ENCODE measurements around the gene CALN1.

Gene CALN1

GRCh38 chr7:72170475-72170874 is 241.7 kb downstream of the CALN1 start:
- no peak for DNase-seq

GRCh38 chr7:72163271-72163670 is 248.9 kb downstream of the CALN1 start:
- DNase-seq: no peak

DNA sequence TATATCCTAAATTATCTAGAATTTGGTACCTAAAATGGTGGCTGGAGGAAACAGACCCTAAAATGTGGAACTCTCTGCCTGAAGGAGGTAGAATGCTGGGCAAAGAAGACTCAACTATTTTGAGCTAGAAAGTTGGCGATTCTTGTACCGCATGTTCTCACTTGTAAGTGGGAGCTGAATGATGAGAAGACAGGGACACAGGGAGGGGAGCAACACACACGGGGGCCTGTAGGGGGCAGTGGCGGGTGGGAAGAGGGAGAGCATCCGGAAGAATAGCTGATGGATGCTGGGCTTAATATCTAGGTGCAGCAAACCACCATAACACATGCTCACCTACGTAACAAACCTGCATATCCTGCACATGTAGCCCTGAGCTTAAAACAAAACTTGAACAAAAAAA is 250.6 kb downstream of the CALN1 start:
- DNase-seq: no peak

DNA sequence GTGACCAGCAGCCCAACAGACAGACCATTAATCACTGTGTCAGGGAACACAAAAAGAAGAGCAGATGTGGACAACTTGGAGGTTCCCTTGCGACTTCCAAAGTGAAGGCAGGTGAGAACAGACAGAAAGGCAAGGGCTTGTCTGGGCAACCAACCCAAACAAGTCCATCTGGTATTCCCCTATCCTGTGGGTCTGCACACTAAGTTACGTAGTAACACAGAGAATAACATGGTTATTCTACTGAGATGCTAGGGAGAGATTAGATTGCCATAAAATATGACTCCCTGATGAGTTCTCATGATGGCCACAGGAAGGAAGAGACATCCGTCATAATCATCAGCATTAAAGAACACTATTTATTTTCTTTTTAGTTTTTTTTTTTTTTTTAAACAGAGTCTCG is 252.2 kb downstream of the CALN1 start:
- no peak for DNase-seq

DNA sequence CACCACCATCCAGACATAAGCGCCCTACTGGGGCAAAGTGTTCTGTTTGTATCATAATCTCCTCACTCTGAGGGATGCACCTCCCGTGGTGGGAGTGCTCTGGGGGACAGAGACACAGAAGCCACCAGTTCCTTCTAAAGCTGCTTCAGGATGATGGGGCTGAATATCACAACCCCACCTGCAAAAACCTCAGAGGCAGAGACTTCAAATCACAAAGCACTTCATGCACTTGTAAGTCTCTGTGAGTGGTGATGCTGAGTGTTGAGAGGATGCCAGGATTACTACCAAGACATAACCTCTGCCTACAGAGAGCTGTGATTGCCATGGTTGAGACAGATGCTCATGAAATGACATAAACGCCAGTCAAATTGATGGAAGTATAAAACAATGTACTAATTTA is 255.5 kb downstream of the CALN1 start:
- no peak for DNase-seq

DNA sequence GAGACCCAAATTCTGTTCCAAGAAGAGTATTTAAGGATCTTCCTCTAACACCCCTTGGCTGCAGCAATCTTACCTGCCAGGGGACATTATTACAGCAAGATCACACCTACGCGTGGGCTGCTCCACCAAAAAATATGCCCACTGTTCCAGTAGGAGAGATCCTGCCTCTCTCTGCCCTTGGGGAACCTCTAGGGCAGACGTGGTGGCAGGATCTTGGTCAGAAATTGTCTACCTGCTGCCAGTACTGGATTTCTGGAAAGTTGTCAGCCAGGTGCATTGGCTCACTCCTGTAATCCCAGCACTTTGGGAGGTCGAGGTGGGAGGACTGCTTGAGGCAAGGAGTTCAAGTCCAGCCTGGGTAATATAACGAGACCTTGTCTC is 259.0 kb downstream of the CALN1 start:
- DNase-seq: no peak

DNA sequence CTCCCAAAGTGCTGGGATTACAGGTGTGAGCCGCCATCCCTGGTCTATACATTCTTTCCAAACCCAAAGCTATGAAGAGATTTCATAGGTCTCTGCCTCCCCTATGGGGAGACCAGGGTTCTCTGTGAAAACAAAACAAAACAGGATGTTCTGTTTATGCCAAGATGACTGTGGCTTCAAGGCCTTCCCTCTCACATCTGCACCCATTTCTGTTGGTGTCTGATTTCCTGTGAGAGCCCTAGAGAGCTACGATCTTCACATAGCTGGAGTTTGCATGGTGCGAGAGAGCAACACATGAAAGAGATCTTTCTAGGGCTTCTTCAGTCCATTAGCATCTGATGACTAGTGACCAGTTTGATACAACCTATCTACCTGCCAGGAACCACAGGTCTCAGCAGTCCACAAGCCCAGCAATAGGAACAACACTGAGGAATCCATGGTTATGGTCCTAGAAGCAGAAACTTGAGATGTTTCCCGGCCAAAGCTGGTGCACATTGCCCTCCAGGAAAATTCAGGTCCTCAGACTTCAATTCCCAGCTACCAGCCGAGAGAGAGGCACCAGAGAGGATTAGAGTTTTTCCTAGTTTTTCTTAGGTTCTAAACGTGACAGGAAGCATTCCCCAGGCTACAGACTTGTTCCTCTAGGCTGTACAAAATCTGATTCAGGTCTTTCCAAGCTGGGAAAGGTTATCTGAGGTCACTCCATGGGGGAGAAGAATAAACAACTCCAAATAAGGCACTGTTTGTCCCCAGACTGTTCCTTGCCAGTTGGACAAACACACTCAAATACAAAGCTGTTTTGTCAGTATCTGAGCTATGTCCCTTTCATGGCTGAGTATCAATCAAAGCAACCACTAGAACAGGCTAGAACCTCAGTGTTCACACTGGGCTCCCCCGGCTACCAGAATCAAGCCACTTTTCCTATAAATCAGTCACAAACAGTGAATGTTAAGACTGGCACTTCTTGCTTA is 259.7 kb downstream of the CALN1 start:
- DNase-seq: no peak

DNA sequence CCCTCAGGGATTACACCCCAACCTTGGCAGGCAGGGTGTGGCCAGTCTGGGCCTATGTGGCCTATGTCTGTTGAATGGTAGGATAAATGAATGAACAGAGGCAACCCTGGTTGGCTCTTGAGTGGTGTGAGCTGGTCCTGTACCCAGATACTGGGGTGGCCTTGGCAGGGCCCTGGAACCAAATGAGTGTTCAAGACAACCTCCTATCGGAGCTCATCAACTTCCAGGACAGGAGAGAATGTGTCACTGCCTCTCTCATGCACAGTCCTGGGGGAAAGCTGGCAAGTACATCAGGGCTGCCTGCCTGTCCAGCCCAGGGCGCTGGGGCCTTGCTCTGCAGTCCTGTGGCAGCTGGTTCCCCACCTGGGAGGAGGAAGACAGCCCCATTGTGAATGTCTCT is 271.6 kb downstream of the CALN1 start:
- no peak for DNase-seq

DNA sequence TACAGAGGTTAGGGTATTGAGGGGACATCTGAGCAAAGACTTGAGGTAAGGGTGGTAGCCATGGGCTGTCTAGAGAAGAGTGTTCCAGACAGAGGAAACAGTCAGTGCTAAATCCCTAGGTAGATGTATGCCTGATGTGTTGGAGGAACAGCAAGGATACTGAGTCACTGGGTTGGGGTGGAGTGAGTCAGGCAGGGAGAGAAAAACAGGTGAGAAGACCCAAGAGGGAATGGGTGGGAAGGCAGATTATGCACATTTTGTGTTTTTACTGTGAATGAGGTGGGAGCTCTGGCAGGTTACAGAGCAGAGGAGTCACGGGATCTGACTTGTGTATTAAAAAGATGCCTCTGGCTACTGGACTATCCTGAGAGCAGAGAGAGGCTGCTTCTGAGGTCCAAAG is 285.0 kb downstream of the CALN1 start:
- no peak for DNase-seq

DNA sequence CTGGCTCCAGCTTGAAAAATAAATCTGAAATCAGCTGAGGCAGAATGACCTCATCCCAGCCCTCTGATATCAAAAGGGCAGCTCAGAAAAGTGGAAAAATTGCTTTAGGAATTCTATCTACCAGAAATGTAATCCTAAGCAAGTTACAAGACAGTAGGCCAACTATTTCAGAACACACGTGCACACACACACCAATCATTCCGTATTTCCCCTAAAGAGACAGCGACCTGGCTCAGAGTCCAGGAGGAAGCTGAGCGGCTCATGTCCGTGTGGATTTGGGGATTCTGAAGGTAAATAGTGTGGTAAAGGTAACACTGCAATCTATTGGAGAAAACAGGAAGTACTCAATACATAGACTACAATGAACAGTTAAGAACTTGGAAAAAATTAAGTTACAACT is 288.2 kb downstream of the CALN1 start:
- DNase-seq: no peak

DNA sequence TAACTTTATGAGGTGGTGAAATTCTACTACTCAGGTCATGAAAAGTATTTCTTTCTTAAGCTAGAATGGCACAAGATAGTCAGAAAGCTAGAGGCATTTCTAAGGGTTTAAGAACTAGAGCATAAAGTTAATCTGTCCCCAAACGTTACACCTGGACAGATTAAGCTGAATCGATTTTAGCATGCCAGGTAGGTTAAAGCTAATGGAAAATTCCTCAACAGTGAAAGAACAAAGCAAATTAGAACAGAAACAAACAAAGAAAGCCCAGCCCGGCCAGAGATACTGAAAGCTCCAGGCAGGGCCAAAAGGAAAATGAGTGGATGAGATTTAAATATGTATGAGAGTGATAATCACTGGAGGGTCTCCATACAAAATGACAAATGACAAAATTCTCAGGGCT is 293.8 kb downstream of the CALN1 start:
- no peak for DNase-seq

- no peak for DNase-seq
Measured at GRCh38 chr7:72114129-72114528, 298.0 kb downstream of the CALN1 start.

DNA sequence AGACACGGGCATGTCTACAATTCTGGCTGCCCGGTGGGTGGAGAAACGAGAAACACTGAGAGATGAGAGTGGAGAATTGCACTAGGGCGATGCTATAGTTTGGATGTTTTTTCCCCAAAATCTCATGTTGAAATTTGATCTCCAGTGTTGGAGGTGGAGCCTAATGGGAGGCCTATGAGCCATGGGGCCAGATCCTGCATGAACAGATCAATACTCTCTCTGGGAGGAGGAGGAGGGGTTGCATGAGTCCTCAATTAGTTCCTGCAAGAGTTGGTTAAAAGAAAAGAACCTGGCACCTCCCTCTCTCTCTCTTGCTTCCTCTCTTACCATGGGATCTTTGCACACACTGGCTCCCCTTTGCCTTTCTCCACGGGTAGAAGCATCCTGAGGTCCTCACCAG is 299.1 kb downstream of the CALN1 start:
- no peak for DNase-seq

DNA sequence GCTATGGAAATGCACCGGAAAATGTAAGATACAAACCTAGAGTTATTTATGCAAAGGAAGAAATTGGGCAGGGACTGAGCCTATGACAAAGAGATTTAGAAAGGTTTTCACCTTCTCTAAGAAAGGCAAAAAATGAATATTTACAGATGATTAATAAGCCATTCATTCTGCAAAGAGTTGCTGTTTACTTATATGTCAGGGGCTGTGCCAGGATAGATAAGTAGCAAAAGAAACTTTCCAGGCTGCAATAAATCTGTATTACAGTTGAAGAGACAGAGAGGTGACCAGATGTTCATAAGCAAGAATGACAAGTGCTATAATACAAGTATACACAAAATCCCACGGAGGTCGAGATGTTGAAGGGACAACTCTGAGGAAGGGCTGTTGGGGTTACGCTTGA is 299.6 kb downstream of the CALN1 start:
- no peak for DNase-seq

DNA sequence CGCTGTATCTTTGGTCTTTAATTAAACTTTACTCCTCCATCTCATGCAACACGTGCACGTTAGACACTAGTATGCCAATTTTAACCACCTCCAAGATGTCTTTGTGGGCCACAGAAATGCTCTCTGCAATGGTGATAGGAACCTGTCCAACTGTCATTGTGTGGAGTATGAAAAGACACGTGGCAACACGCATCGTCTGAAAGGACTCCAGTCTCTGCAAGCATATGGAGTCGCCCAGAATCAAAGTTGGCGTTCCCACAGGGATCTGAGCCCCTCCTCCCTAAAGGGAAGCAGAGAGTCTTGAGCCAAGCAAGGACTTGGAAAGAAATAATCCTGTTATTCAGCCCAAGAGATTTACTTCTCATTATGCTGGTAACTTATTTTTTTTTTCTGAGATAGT is 301.1 kb downstream of the CALN1 start:
- DNase-seq: no peak

GRCh38 chr7:72109566-72109965 is 302.6 kb downstream of the CALN1 start:
- no peak for DNase-seq

- no peak for DNase-seq
Measured at GRCh38 chr7:72106405-72106804, 305.7 kb downstream of the CALN1 start.

DNA sequence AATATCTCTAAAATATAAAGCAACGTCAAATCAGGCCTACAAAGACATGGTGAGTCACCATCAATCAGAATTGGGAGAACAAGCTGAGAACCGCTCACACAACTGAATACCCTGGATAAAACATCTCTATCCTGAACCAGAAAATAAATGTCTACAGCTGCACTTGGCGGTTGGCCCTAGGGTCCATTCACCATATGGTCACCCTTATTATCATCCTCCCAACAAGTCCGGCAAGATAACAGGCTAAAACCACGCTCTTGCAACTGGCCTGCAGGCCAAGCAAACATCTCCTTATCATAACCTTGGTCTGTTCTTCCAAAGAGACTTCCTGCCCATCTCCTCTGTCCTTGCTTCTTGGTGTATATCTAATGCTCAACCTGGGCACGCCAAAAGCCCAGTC is 310.7 kb downstream of the CALN1 start:
- peak; percentile 26 for DNase-seq

GRCh38 chr7:72099784-72100183 is 312.4 kb downstream of the CALN1 start:
- peak; percentile 98 for DNase-seq

DNA sequence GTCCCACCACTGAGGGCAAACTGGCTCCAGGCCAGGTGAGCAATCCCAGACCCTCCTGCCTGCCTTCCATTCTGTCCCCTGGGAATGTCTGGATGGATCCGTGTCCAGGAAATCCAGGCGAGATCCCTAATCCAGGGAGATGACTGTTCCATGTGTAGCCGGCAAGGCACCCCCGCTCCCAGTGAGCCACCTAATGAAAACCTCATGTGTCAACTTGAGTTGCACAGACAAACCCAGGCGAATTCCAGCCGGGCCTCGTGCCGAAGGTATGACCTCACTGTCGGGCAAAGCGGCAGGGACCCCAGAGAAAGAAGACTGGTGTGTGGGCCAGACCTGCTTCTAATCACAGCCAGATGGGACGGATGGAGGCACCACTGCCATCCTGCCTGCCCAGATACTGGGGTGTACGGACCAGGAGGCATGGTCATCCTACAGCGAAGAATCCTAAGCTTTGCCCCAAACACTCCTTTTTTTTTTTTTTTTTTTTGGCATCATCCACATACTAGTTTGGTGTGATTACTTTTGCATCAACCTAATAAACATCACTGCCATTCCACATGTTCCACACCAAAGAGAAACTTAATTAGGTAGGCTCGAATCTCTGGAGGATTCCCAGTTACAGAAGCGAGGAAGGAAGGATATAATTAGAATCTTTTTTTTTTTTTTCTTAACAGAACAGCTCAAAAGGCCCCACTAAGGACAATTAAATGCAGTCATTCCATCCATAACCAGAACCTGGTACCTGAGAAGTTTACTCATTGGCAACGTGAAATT is 313.1 kb downstream of the CALN1 start:
- peak; percentile 99 for DNase-seq

- DNase-seq: peak; percentile 18
Measured at GRCh38 chr7:72097226-72097625, 314.9 kb downstream of the CALN1 start.

DNA sequence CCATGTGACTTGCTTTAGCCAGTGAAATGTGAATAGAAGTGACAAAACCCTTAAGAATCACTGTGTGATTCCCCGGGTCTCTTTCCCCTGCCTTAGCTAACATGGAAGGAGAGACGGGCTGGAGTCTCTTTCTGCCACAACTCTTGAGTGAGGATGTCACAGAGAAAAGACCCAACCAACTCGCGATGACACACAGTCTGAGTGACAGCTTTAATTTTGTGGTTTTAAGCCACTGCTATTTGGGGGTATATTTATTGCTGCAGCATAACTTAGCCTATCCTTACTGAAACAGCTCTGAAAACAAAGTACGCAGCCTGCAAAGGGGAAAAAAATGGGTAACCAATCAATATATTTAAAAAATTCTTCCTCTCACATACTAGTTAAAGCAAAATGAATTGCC is 319.4 kb downstream of the CALN1 start:
- DNase-seq: no peak

- DNase-seq: no peak
Measured at GRCh38 chr7:72087926-72088325, 324.2 kb downstream of the CALN1 start.

DNA sequence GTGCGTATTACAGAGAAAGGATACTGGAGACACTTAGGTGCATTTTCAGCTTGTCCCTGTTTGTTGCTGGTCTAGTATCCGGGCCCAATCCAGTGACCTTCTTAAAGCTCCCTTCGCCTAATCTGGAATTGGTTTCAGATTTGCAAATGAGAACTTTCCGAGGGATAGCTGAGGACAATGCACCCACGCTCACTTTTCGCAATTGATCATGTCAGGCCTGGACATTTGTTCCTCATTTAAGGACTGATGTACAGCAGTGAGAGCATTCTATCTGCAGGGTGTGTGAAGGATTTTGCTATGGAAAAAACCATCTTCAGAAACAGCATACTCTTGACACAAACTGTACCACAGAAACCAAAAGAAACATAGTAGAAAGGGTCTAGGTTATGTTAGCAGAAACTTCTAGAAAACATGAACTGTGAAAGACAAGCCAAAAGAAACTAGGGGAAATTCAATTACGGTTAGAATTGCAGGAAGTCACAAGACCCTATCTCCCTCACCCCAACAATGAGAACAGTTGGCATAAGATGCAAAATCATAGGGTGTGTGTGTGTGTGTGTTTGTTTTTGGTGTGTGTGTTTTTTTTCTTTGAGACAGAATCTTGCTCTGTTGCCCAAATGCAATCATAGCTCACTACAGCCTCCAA is 331.1 kb downstream of the CALN1 start:
- DNase-seq: no peak

All from fibroblast of upper back skin (primary cell).